Smooth muscle cell (in vitro differentiated cells): ENCODE data around the gene LBR. TPM values are rescaled to one million over a fixed set of nuclear protein-coding genes. Genes with fewer than 3 reads are reported as not detected.

Source experiments
- DNase-seq: peaks from one replicate; lab custom pipeline; 2025; ENCODE audit not compliant: unreplicated experiment; lab: John Stamatoyannopoulos, UW
- H2AFZ ChIP-seq: fragments of 200-600 bp; sonication (generic); 2 replicates; pipeline ENCODE4 v1.6.0; 2016; ENCODE audit warnings: antibody characterized with exemption, low read depth, mild to moderate bottlenecking
- H3F3A ChIP-seq: fragments of 200-600 bp; sonication (generic); 2 replicates; pipeline ENCODE4 v1.6.0; 2017; ENCODE audit warnings: antibody characterized with exemption, low read depth
- H3K27ac ChIP-seq: fragments of 200-600 bp; sonication (generic); 2 replicates; pipeline ENCODE4 v1.5.1; 2016; ENCODE audit warnings: low read depth, mild to moderate bottlenecking
- H3K27me3 ChIP-seq: fragments of 200-600 bp; sonication (generic); 2 replicates; pipeline ENCODE4 v1.6.1; 2016; ENCODE audit warnings: low read depth, mild to moderate bottlenecking
- H3K36me3 ChIP-seq: fragments of 200-600 bp; sonication (generic); 2 replicates; pipeline ENCODE4 v1.5.1; 2016; ENCODE audit warnings: low read depth
- H3K4me1 ChIP-seq: fragments of 200-600 bp; sonication (generic); 2 replicates; pipeline ENCODE4 v1.5.1; 2016; ENCODE audit warnings: low read depth
- H3K4me2 ChIP-seq: fragments of 200-600 bp; sonication (generic); 2 replicates; pipeline ENCODE4 v1.6.0; 2016; ENCODE audit warnings: mild to moderate bottlenecking
- H3K4me3 ChIP-seq: fragments of 200-600 bp; sonication (generic); 2 replicates; pipeline ENCODE4 v1.5.1; 2016; ENCODE audit warnings: mild to moderate bottlenecking
- H3K79me2 ChIP-seq: fragments of 200-600 bp; sonication (generic); 2 replicates; pipeline ENCODE4 v1.6.0; 2016; ENCODE audit warnings: low read depth, mild to moderate bottlenecking
- H3K9ac ChIP-seq: fragments of 200-600 bp; sonication (generic); 2 replicates; pipeline ENCODE4 v1.6.0; 2016; ENCODE audit warnings: low read depth
- H3K9me3 ChIP-seq: fragments of 200-600 bp; sonication (generic); replicated peaks from 2 replicates; pipeline ENCODE4 v1.5.1; 2016; ENCODE audit warnings: low read depth
- H4K20me1 ChIP-seq: fragments of 200-600 bp; sonication (generic); 2 replicates; pipeline ENCODE4 v1.6.0; 2016; ENCODE audit warnings: low read depth
- WGBS: methylation state at CpG from one replicate; pipeline ENCODE4 v1.1.7; 2016; ENCODE audit warnings: low lambda C conversion rate; 5-methylcytosine and 5-hydroxymethylcytosine counted together
- polyA plus RNA-seq: library from polyadenylated mRNA; unstranded; fragments of >200 nt; fragmentation: Nextera tagmentation; extraction: Ambion mirVana; gene quantifications from 2 replicates; pipeline ENCODE4 v1.2.1, GENCODE V29; 2016
- total RNA-seq: library from RNA; depleted of rRNA; stranded (reverse); fragments of >200 nt; gene quantifications from 2 replicates; pipeline ENCODE4 v1.2.3, GENCODE V29; 2014
- TF ChIP-seq, protein P1 (sequence below): fragments of 200-600 bp; sonication (generic); IDR thresholded peaks from 2 replicates; pipeline ENCODE4 v1.5.1; 2017; ENCODE audit warnings: borderline replicate concordance, mild to moderate bottlenecking, antibody characterized with exemption; ENCODE audit not compliant: insufficient read depth, poor library complexity, severe bottlenecking

The LBR gene
- total and polyA plus RNA-seq, 2 experiments from 2014 or later: 24.8 to 33.4 TPM

DNA sequence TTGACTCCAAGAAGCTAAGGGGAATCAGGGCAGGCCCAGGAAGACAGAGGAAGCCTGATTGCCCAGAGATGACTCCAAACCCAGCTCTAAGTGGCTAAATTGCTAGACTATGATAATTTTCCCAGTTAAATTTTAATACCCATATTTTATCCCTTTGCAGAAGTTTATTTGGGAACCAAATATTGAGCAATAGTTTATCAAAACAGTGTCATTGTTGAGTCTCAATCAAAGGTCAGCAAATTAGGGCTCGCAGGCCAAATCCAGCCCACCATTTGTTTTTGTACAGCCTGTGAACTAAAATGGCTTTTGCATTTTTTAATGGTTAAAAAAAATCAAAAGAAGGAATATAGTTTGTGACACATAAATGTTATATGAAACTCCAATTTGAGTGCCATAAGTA lies 47.1 kb downstream of the LBR start:
- H3K27me3 ChIP-seq: no peaks in the 10 kb centered on the region
- H3K4me2 ChIP-seq: no peak overlapping the region

DNA sequence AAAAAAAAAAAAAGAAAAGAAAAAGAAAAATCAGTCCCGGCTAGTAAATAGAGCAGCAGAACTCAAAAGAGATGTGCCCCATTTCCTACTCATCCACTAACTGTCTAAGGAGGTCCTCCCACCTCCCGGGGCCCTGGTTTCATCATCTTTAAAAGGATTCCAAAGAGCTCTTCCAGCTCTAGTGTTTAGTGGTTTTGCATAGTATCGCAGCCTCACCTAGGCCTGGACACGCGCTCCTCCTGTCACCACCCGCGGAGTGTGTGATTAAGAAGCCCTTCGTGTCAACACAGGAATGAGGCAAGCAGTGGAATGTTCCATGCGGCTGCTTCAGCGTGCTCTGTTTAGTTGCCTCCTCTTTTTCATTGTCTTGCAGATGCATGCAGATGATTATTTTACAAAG lies 49.0 kb downstream of the LBR start:
- Histone ChIP-seq H3K9ac (no peak overlapping the region), H4K20me1 (no peaks in the 10 kb centered on the region), H3K27me3 (no peaks in the 10 kb centered on the region), H3K9me3 (no peaks in the 10 kb centered on the region), H3K4me3 (no peak overlapping the region), H3K4me1 (no peaks in the 10 kb centered on the region), H3K27ac (no peak overlapping the region), H2AFZ (no peak overlapping the region), H3F3A (no peaks in the 10 kb centered on the region), H3K79me2 (no peaks in the 10 kb centered on the region), H3K4me2 (no peak overlapping the region), H3K36me3 (no peaks in the 10 kb centered on the region)
- no peak for DNase-seq
- WGBS: 4% methylated on average over 10 of the region's 10 CpGs
- TF ChIP-seq, protein P1, sequence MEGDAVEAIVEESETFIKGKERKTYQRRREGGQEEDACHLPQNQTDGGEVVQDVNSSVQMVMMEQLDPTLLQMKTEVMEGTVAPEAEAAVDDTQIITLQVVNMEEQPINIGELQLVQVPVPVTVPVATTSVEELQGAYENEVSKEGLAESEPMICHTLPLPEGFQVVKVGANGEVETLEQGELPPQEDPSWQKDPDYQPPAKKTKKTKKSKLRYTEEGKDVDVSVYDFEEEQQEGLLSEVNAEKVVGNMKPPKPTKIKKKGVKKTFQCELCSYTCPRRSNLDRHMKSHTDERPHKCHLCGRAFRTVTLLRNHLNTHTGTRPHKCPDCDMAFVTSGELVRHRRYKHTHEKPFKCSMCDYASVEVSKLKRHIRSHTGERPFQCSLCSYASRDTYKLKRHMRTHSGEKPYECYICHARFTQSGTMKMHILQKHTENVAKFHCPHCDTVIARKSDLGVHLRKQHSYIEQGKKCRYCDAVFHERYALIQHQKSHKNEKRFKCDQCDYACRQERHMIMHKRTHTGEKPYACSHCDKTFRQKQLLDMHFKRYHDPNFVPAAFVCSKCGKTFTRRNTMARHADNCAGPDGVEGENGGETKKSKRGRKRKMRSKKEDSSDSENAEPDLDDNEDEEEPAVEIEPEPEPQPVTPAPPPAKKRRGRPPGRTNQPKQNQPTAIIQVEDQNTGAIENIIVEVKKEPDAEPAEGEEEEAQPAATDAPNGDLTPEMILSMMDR: no peak

More for the DNA sequence above, 47.1 kb downstream of the LBR start:
- no peak overlapping the region for H3K4me3 ChIP-seq
- no peaks in the 10 kb centered on the region for H3K9me3 ChIP-seq
- DNase-seq: no peak
- H3K36me3 ChIP-seq: no peaks in the 10 kb centered on the region
- TF ChIP-seq, protein P1: no peak
- no peaks in the 10 kb centered on the region for H3K4me1 ChIP-seq
- no peak overlapping the region for H3K27ac ChIP-seq
- no peak overlapping the region for H3K9ac ChIP-seq
- WGBS: 96% methylated on average over 1 of the region's 1 CpG
- no peaks in the 10 kb centered on the region for H3K79me2 ChIP-seq
- no peaks in the 10 kb centered on the region for H3F3A ChIP-seq
- H4K20me1 ChIP-seq: no peaks in the 10 kb centered on the region
- no peak overlapping the region for H2AFZ ChIP-seq

DNA sequence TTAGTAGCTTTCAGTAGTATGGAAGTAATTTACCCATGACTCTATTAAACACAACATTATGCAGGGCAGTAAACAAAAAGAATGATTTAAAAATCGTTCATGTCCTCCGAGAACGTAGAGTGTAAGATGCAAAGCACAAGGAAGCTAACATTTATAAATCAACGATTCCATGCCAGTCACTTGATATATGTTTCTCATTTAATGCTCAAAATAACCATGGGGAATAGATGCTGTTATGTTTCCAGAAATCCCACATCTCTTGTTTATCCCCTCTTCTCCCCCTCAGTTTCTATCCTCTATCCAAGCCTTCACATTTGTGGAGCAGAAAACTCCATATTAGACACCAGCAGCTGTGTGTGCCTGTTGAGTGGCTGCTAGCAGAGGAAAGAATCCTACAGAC lies 52.8 kb downstream of the LBR start:
- Histone ChIP-seq H2AFZ (no peak overlapping the region), H3K4me2 (no peak overlapping the region), H3K27me3 (no peaks in the 10 kb centered on the region), H3K27ac (no peak overlapping the region), H4K20me1 (no peaks in the 10 kb centered on the region), H3K4me3 (no peak overlapping the region), H3K36me3 (no peaks in the 10 kb centered on the region), H3K9me3 (no peaks in the 10 kb centered on the region), H3F3A (no peaks in the 10 kb centered on the region), H3K79me2 (no peaks in the 10 kb centered on the region), H3K9ac (no peak overlapping the region), H3K4me1 (no peaks in the 10 kb centered on the region)
- DNase-seq: no peak
- TF ChIP-seq, protein P1: no peak
- 95% methylated on average over 4 of the region's 4 CpGs for WGBS

DNA sequence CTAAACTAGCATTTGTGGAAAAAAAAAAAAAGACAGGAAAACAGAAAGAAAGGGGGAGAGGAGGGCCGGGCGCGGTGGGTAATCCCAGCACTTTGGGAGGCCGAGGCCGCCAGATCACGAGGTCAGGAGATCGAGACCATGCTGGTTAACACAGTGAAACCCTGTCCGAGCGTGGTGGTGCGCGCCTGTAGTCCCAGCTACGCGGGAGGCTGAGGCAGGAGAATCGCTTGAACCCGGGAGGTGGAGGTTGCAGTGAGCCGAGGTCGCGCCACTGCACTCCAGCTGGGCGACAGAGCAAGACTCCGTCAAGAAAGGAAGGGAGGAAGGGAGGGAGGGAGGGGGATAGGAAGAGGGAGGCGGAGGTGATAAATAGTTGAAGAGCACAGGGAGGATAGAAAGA lies 54.7 kb downstream of the LBR start:
- WGBS: 92% methylated on average over 18 of the region's 21 CpGs
- H4K20me1 ChIP-seq: no peaks in the 10 kb centered on the region
- no peaks in the 10 kb centered on the region for H3K9me3 ChIP-seq
- DNase-seq: no peak
- TF ChIP-seq, protein P1: no peak
- H3K27me3 ChIP-seq: no peaks in the 10 kb centered on the region
- H3K79me2 ChIP-seq: no peaks in the 10 kb centered on the region
- H3K9ac ChIP-seq: no peak overlapping the region
- no peak overlapping the region for H3K4me2 ChIP-seq
- no peak overlapping the region for H3K27ac ChIP-seq
- H2AFZ ChIP-seq: no peak overlapping the region
- H3K36me3 ChIP-seq: no peaks in the 10 kb centered on the region
- H3K4me1 ChIP-seq: no peaks in the 10 kb centered on the region
- no peak overlapping the region for H3K4me3 ChIP-seq
- H3F3A ChIP-seq: no peaks in the 10 kb centered on the region
